K562 (cell line): Measurements from ENCODE around the gene TENM4. TPM values are rescaled to one million over a fixed set of nuclear protein-coding genes. Genes with fewer than 3 reads are reported as not detected.

ENCODE experiments used
- ATAC-seq: fragments of 200-7000 bp; cut with Tn5 transposase; 3 replicates; pipeline ENCODE4 v1.9.1; 2020; ENCODE audit warnings: moderate library complexity
- BruUV-seq: library from RNA; stranded (reverse); fragments of 400-500 nt; replicated peaks from 2 replicates; lab custom pipeline; 2021; lab: Mats Ljungman, UMichigan
- CTCF ChIA-PET: fragments of 300-600 bp; formaldehyde crosslinking; extraction: SDS; loops from one replicate; lab custom pipeline; 2021; ENCODE audit warnings: low intra/inter-chr PET ratio; lab: Yijun Ruan, JAX
- POLR2A ChIA-PET: fragments of 300-600, 350-650 bp; sonication (Branson Sonifier 250); formaldehyde crosslinking; extraction: SDS; loops from one replicate; lab custom pipeline; 2021; ENCODE audit warnings: antibody characterized with exemption, inconsistent platforms; lab: Yijun Ruan, JAX
- DNase-seq, 4 experiments: peaks; one replicate each; pipeline versions ENCODE4 v3.0.0 to v3.0.0-alpha.2; 2011 to 2018; ENCODE audit warnings: low spot score in 3 of 4, mixed read lengths in 3 of 4; ENCODE audit errors: extremely low read depth in 1 of 4
- FAIRE-seq: peaks from 2 replicates; lab custom pipeline; 2011; peaks lifted over from hg19 to GRCh38; lab: Jason Lieb, UNC
- H2AFZ ChIP-seq: 2 replicates; pipeline ENCODE4 v1.6.0; 2011; ENCODE audit warnings: low read depth, low read length, control low read depth, inconsistent platforms
- H3K27ac ChIP-seq: fragments of 200-600 bp; 3 replicates; pipeline ENCODE4 v1.8.0; 2011; ENCODE audit warnings: low read depth, mild to moderate bottlenecking, control low read depth, inconsistent platforms, low read length, moderate library complexity, mixed read lengths; ENCODE audit errors: extremely low read depth
- H3K27me3 ChIP-seq, 2 experiments: fragments of 300-600 bp in 1 of 2; 2 replicates in 1 of 2; 3 replicates in 1 of 2; pipeline versions ENCODE4 v1.6.0 to v1.8.0; 2011; ENCODE audit warnings: inconsistent platforms in 2 of 2, low read length in 2 of 2, mild to moderate bottlenecking in 1 of 2, mixed read lengths in 1 of 2, moderate library complexity in 1 of 2; ENCODE audit not compliant: control insufficient read depth in 2 of 2, insufficient read depth in 2 of 2
- H3K36me3 ChIP-seq: fragments of 300-600 bp; 3 replicates; pipeline ENCODE4 v1.8.0; 2011; ENCODE audit warnings: mild to moderate bottlenecking, low read length, inconsistent platforms; ENCODE audit not compliant: control insufficient read depth, insufficient read depth
- H3K4me1 ChIP-seq, 2 experiments: fragments of 200-600 bp in 1 of 2; replicated peaks in 1 of 2; 2 replicates in 1 of 2; 3 replicates in 1 of 2; pipeline versions ENCODE4 v1.5.1 to v1.8.0; 2011; ENCODE audit warnings: inconsistent platforms in 2 of 2, low read length in 2 of 2, mild to moderate bottlenecking in 1 of 2, mixed read lengths in 1 of 2, moderate library complexity in 1 of 2; ENCODE audit not compliant: control insufficient read depth in 2 of 2, insufficient read depth in 2 of 2
- H3K4me2 ChIP-seq: 2 replicates; pipeline ENCODE4 v1.6.1; 2011; ENCODE audit warnings: low read length, control low read depth, inconsistent platforms, mixed read lengths; ENCODE audit not compliant: insufficient read depth
- H3K4me3 ChIP-seq: fragments of 200-600 bp; sonication (generic), shearing (Covaris generic); 2 replicates; pipeline ENCODE4 v1.5.1; 2016; ENCODE audit warnings: control low read depth, inconsistent platforms
- H3K79me2 ChIP-seq: fragments of 200-600 bp; 3 replicates; pipeline ENCODE4 v1.8.0; 2011; ENCODE audit warnings: low read length, inconsistent platforms; ENCODE audit not compliant: control insufficient read depth, insufficient read depth
- H3K9ac ChIP-seq, 2 experiments: 2 replicates each; pipeline versions ENCODE4 v1.6.0 to v1.6.1; 2011; ENCODE audit warnings: low read depth in 2 of 2, low read length in 2 of 2, control low read depth in 1 of 2, inconsistent platforms in 1 of 2, mild to moderate bottlenecking in 1 of 2, mixed read lengths in 1 of 2; ENCODE audit not compliant: insufficient read depth in 1 of 2
- H3K9me1 ChIP-seq: one replicate; pipeline ENCODE4 v1.6.0; 2011; ENCODE audit warnings: inconsistent platforms, mild to moderate bottlenecking, low read length, moderate library complexity; ENCODE audit not compliant: control insufficient read depth, insufficient read depth
- H3K9me3 ChIP-seq: replicated peaks from 2 replicates; pipeline ENCODE4 v1.5.1; 2011; ENCODE audit warnings: low read depth, low read length, inconsistent platforms; ENCODE audit not compliant: control insufficient read depth, insufficient read depth
- H4K20me1 ChIP-seq: replicated peaks from 2 replicates; pipeline ENCODE4 v1.6.1; 2011; ENCODE audit warnings: low read length, inconsistent platforms, mixed read lengths; ENCODE audit not compliant: control insufficient read depth, insufficient read depth
- DEAF1 ChIP-seq: fragments of 450-650 bp; formaldehyde crosslinking; IDR thresholded peaks from 2 replicates; pipeline ENCODE4 v1.4.0; 2020; ENCODE audit warnings: mild to moderate bottlenecking, moderate library complexity
- HSF4 ChIP-seq: fragments of 250-450 bp; sonication (Bioruptor Pico); IDR thresholded peaks from 2 replicates; pipeline ENCODE4 v2.1.2; 2022; ENCODE audit warnings: mild to moderate bottlenecking, moderate library complexity, borderline replicate concordance
- L3MBTL2 ChIP-seq: fragments of 450-650 bp; IDR thresholded peaks from 2 replicates; pipeline ENCODE4 v1.6.1; 2016; ENCODE audit warnings: mild to moderate bottlenecking, moderate library complexity
- NBN ChIP-seq: fragments of 450-650 bp; IDR thresholded peaks from 2 replicates; pipeline ENCODE4 v1.6.1; 2016; ENCODE audit warnings: low read depth, mild to moderate bottlenecking
- NCOR1 ChIP-seq: fragments of 450-650 bp; IDR thresholded peaks from 2 replicates; pipeline ENCODE4 v1.6.1; 2016; ENCODE audit warnings: mild to moderate bottlenecking, moderate library complexity
- PCBP2 ChIP-seq: fragments of 200-400 bp; formaldehyde crosslinking; IDR thresholded peaks from 2 replicates; pipeline ENCODE4 v1.6.1; 2018; ENCODE audit warnings: low read length, low read depth, mild to moderate bottlenecking, moderate library complexity; ENCODE audit not compliant: poor library complexity, severe bottlenecking
- PHB2 ChIP-seq: fragments of 450-650 bp; IDR thresholded peaks from 2 replicates; pipeline ENCODE4 v1.6.1; 2017; ENCODE audit warnings: low read depth
- RFX7 ChIP-seq: fragments of 250-450 bp; sonication (Bioruptor Pico); IDR thresholded peaks from 2 replicates; pipeline ENCODE4 v1.5.1; 2021; ENCODE audit warnings: mild to moderate bottlenecking
- TBL1XR1 ChIP-seq, 2 experiments: IDR thresholded peaks; 2 replicates each; pipeline ENCODE4 v1.6.1; 2012; ENCODE audit warnings: improper control_type of control experiment in 2 of 2, low read length in 2 of 2, mild to moderate bottlenecking in 1 of 2
- ZNF217 ChIP-seq: sonication (generic); formaldehyde crosslinking; IDR thresholded peaks from 2 replicates; pipeline ENCODE4 v1.8.0; 2022; ENCODE audit warnings: mild to moderate bottlenecking, missing genetic modification reagents
- ZNF431 ChIP-seq: sonication (generic); formaldehyde crosslinking; IDR thresholded peaks from 2 replicates; pipeline ENCODE4 v1.8.0; 2022; ENCODE audit warnings: mild to moderate bottlenecking, missing genetic modification reagents
- ZNF75A ChIP-seq: fragments of 450-650 bp; formaldehyde crosslinking; IDR thresholded peaks from 2 replicates; pipeline ENCODE4 v1.4.0; 2020; ENCODE audit warnings: mild to moderate bottlenecking
- WGBS: fragments of 100-300 bp; shearing (Covaris generic); methylation state at CpG from one replicate; pipeline ENCODE4 v1.1.6; 2016; ENCODE audit warnings: low coverage, mixed read lengths; ENCODE audit not compliant: insufficient coverage; ENCODE audit errors: missing lambda C conversion rate; 5-methylcytosine and 5-hydroxymethylcytosine counted together
- in situ Hi-C: fragments of 300-500 bp; cut with MboI; formaldehyde crosslinking; loops from 4 replicates; pipeline ENCODE4 v1.15.0; 2018; ENCODE audit warnings: inconsistent platforms, mixed read lengths
- intact Hi-C: fragments of 100-400 bp; cut with micrococcal nuclease; formaldehyde crosslinking; loops from 2 replicates; pipeline ENCODE4 v1.14.2; 2022
- polyA plus RNA-seq, 8 experiments: library from polyadenylated mRNA; depleted of rRNA in 4 of 8; stranded (reverse) in 5 of 8; unstranded in 3 of 8; fragments of >200 nt; fragmentation: Nextera tagmentation in 2 of 8; fragmentation: Illumina TruSeq in 1 of 8; extraction: Ambion mirVana in 2 of 8; extraction: Trizol in 1 of 8; gene quantifications; 2 replicates each; pipeline versions ENCODE4 v1.2.1 to v1.2.3, GENCODE V29; 2011 to 2014; ENCODE audit warnings: inconsistent platforms in 1 of 8, missing spikeins in 1 of 8
- total RNA-seq, 7 experiments: library from RNA; depleted of rRNA in 6 of 7; stranded (reverse); fragments of >200 nt in 6 of 7; fragmentation: Illumina TruSeq in 2 of 7; extraction: Trizol in 2 of 7; gene quantifications; 2 replicates each; pipeline versions ENCODE4 v1.2.1 to v1.2.3, GENCODE V29; 2011 to 2021; ENCODE audit warnings: low replicate concordance in 1 of 7
- TF ChIP-seq, protein P1 (sequence below): fragments of 250-450 bp; sonication (Bioruptor Pico); IDR thresholded peaks from 2 replicates; pipeline ENCODE4 v1.4.0; 2020; ENCODE audit warnings: mild to moderate bottlenecking, moderate library complexity

TENM4 gene
- total and polyA plus RNA-seq, 9 of the 15 experiments (the other 6 are each of a cell fraction or from before 2014, with no cell fraction given): 0.16 TPM; not detected in 8

- H3K4me3 ChIP-seq: no peak overlapping the region
- no peaks in the 10 kb centered on the region for H4K20me1 ChIP-seq
- H3K36me3 ChIP-seq: no peaks in the 10 kb centered on the region
- CTCF ChIA-PET: no interaction called here
- ATAC-seq (no peak), DNase-seq (no peak), FAIRE-seq (no peak)
- no peak overlapping the region for H2AFZ ChIP-seq
- H3K4me1 ChIP-seq: no peaks in the 10 kb centered on the region
- no peak overlapping the region for H3K27ac ChIP-seq
- H3K9me3 ChIP-seq: no peaks in the 10 kb centered on the region
- no peak for TF ChIP-seq HSF4 (CRISPR knock-in tag)
- no peak for TF ChIP-seq NBN
- no peak for TF ChIP-seq ZNF75A
- TF ChIP-seq, protein P1, sequence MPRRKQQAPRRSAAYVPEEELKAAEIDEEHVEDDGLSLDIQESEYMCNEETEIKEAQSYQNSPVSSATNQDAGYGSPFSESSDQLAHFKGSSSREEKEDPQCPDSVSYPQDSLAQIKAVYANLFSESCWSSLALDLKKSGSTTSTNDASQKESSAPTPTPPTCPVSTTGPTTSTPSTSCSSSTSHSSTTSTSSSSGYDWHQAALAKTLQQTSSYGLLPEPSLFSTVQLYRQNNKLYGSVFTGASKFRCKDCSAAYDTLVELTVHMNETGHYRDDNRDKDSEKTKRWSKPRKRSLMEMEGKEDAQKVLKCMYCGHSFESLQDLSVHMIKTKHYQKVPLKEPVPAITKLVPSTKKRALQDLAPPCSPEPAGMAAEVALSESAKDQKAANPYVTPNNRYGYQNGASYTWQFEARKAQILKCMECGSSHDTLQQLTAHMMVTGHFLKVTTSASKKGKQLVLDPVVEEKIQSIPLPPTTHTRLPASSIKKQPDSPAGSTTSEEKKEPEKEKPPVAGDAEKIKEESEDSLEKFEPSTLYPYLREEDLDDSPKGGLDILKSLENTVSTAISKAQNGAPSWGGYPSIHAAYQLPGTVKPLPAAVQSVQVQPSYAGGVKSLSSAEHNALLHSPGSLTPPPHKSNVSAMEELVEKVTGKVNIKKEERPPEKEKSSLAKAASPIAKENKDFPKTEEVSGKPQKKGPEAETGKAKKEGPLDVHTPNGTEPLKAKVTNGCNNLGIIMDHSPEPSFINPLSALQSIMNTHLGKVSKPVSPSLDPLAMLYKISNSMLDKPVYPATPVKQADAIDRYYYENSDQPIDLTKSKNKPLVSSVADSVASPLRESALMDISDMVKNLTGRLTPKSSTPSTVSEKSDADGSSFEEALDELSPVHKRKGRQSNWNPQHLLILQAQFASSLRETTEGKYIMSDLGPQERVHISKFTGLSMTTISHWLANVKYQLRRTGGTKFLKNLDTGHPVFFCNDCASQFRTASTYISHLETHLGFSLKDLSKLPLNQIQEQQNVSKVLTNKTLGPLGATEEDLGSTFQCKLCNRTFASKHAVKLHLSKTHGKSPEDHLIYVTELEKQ (CRISPR knock-in tag): no peak
- no peak for TF ChIP-seq PHB2
- no peak for TF ChIP-seq L3MBTL2
- no peak for TF ChIP-seq ZNF217 (CRISPR knock-in tag)
- TF ChIP-seq ZNF431 (CRISPR knock-in tag): no peak
- no peak for TF ChIP-seq DEAF1 (CRISPR knock-in tag)
- TF ChIP-seq PCBP2: no peak
- no peak for TF ChIP-seq RFX7 (CRISPR knock-in tag)
- TF ChIP-seq TBL1XR1 (IDR thresholded peaks at IDR 0.05; ENCODE audit: low read length in 2 of 2): no peak
- no peak for TF ChIP-seq NCOR1
- in situ Hi-C loops: no loop called here
- H3K27me3 ChIP-seq: no peaks in the 10 kb centered on the region
- H3K9me1 ChIP-seq: no peaks in the 10 kb centered on the region
- no TSS peak for BruUV-seq
- POLR2A ChIA-PET: no interaction called here
- intact Hi-C loops: no loop called here
- no peak overlapping the region for H3K4me2 ChIP-seq
- no peak overlapping the region for H3K9ac ChIP-seq
- 0% methylated on average over 2 of the region's 2 CpGs for WGBS
- H3K79me2 ChIP-seq: no peaks in the 10 kb centered on the region
Measured at GRCh38 chr11:79332017-79332416, 108.8 kb downstream of the TENM4 start.
